Ishikawa (cell line): ENCODE measurements around the gene MRPS31.

Experiments used
- CREB1 ChIP-seq: IDR thresholded peaks from 2 replicates; pipeline ENCODE4 v1.6.1; 2012; ENCODE audit warnings: low read depth
- EP300 ChIP-seq: IDR thresholded peaks from 2 replicates; pipeline ENCODE4 v1.6.1; 2012; ENCODE audit warnings: borderline replicate concordance
- RAD21 ChIP-seq: IDR thresholded peaks from 2 replicates; pipeline ENCODE4 v1.6.1; 2012; ENCODE audit warnings: low read depth
- TAF1 ChIP-seq: IDR thresholded peaks from 2 replicates; pipeline ENCODE4 v1.6.1; 2012; ENCODE audit warnings: low read depth, mild to moderate bottlenecking
- TCF12 ChIP-seq: IDR thresholded peaks from 2 replicates; pipeline ENCODE4 v1.6.1; 2012; ENCODE audit warnings: low read depth
- YY1 ChIP-seq: IDR thresholded peaks from 2 replicates; pipeline ENCODE4 v1.6.1; 2012; ENCODE audit warnings: low read depth
- ZBTB7A ChIP-seq: IDR thresholded peaks from 2 replicates; pipeline ENCODE4 v1.6.1; 2012; ENCODE audit warnings: low read depth

GRCh38 chr13:40780822-40781401 is 9.9 kb upstream of the MRPS31 start:
- TF ChIP-seq RAD21 (no peak), TAF1 (no peak), EP300 (no peak), TCF12 (no peak), CREB1 (no peak), ZBTB7A (no peak), YY1 (no peak)
